ENCODE data around the gene SEMA3A. TPM values are rescaled to one million over a fixed set of nuclear protein-coding genes. Genes with fewer than 3 reads are reported as not detected.

Gene SEMA3A
- total RNA-seq, 3 donors from 2014 or later, result 2.9 to 23.2 (median 5.2) TPM

DNA sequence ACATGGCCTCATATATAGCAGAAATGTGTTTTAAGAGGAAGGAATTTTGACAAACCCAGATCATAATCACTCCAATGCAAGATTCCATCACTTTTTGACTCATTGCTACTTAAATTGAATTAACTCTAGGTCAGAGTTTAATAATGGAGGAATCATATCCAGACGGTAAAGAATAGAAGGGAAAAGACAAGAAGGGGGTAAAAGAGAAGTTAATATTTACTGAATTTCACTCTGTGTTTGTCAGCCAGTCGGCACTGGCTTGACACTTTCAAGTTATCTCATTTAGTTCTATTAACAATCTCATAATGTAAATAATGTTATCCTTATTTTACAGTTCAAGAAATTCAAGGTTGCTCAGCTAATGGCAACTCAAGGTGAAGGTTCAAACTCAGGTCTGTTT is 147.5 kb downstream of the SEMA3A start:
- Histone ChIP-seq H3K27ac (no peak overlapping the region), H3K9me3 (no peaks in the 10 kb centered on the region), H3K36me3 (no peaks in the 10 kb centered on the region), H3K27me3 (no peaks in the 10 kb centered on the region), H3K4me3 (no peak overlapping the region), H3K4me1 (no peaks in the 10 kb centered on the region)
- intact Hi-C loops (cut with DNase I; ENCODE audit: low total_unique reads), result no loop called here
- TF ChIP-seq, protein P1, sequence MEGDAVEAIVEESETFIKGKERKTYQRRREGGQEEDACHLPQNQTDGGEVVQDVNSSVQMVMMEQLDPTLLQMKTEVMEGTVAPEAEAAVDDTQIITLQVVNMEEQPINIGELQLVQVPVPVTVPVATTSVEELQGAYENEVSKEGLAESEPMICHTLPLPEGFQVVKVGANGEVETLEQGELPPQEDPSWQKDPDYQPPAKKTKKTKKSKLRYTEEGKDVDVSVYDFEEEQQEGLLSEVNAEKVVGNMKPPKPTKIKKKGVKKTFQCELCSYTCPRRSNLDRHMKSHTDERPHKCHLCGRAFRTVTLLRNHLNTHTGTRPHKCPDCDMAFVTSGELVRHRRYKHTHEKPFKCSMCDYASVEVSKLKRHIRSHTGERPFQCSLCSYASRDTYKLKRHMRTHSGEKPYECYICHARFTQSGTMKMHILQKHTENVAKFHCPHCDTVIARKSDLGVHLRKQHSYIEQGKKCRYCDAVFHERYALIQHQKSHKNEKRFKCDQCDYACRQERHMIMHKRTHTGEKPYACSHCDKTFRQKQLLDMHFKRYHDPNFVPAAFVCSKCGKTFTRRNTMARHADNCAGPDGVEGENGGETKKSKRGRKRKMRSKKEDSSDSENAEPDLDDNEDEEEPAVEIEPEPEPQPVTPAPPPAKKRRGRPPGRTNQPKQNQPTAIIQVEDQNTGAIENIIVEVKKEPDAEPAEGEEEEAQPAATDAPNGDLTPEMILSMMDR (IDR thresholded peaks at IDR 0.05), result no peak
- TF ChIP-seq POLR2A (IDR thresholded peaks at IDR 0.05) (no peak), POLR2AphosphoS5 (IDR thresholded peaks at IDR 0.05) (no peak)
- DNase-seq (ENCODE audit: low spot score in 2 of 2), result no peak

GRCh38 chr7:84044834-84045233 is 149.8 kb downstream of the SEMA3A start:
- H3K27ac ChIP-seq, result no peak overlapping the region
- no peaks in the 10 kb centered on the region for H3K36me3 ChIP-seq

DNA sequence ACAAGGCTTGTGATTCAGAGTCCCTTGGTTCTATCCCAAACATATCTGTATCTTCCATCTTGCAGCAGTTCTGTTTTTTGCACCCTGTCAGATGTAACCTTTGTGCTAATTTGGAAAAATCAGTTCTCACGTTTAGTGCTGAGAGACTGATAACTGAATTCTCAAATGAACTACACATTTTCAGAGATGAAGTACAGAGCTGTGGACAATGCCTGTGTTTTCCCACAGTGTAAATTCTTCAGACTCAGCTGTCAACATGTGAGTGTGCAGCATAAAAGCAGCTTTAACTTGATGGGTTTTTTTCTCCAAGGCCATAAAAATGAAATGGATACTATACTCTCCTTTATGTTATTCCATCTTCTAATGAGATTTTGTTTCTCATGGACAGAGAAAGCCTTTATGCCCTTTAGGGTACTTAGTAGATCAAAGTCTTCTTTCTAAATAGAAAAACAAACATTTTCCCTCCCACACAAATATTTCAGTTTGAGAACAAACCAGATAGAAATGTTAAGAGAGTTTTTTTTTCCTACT is 150.9 kb downstream of the SEMA3A start:
- no peaks in the 10 kb centered on the region for H3K27me3 ChIP-seq
- no peaks in the 10 kb centered on the region for H3K9me3 ChIP-seq
- intact Hi-C loops (cut with DNase I; ENCODE audit: low total_unique reads), result no loop called here
- DNase-seq (ENCODE audit: low spot score in 2 of 2), result no peak
- H3K27ac ChIP-seq, result no peak overlapping the region
- no peak overlapping the region for H3K4me3 ChIP-seq
- H3K4me1 ChIP-seq, result no peaks in the 10 kb centered on the region
- H3K36me3 ChIP-seq, result no peaks in the 10 kb centered on the region
- TF ChIP-seq POLR2AphosphoS5 (IDR thresholded peaks at IDR 0.05) (no peak), POLR2A (IDR thresholded peaks at IDR 0.05) (no peak)
- TF ChIP-seq, protein P1 (IDR thresholded peaks at IDR 0.05), result no peak

More at GRCh38 chr7:84044834-84045233, 149.8 kb downstream of the SEMA3A start:
- Histone ChIP-seq H3K4me1 (no peaks in the 10 kb centered on the region), H3K9me3 (no peaks in the 10 kb centered on the region), H3K27me3 (no peaks in the 10 kb centered on the region), H3K4me3 (no peak overlapping the region)
- intact Hi-C loops (cut with DNase I; ENCODE audit: low total_unique reads), result no loop called here
- no peak for DNase-seq (ENCODE audit: low spot score in 2 of 2)
- TF ChIP-seq, protein P1 (IDR thresholded peaks at IDR 0.05), result no peak
- no peak for TF ChIP-seq POLR2A (IDR thresholded peaks at IDR 0.05)

GRCh38 chr7:84042110-84042539 is 152.5 kb downstream of the SEMA3A start:
- H3K27me3 ChIP-seq, result no peaks in the 10 kb centered on the region
- intact Hi-C loops (cut with DNase I; ENCODE audit: low total_unique reads), result no loop called here
- TF ChIP-seq POLR2AphosphoS5 (IDR thresholded peaks at IDR 0.05) (no peak), POLR2A (IDR thresholded peaks at IDR 0.05) (no peak)
- TF ChIP-seq, protein P1 (IDR thresholded peaks at IDR 0.05), result no peak
- no peak for DNase-seq (ENCODE audit: low spot score in 2 of 2)
- peak overlapping the region in 1 of 2 donors; percentile 4 for H3K27ac ChIP-seq
- no peaks in the 10 kb centered on the region for H3K9me3 ChIP-seq
- no peaks in the 10 kb centered on the region for H3K4me1 ChIP-seq
- no peak overlapping the region for H3K4me3 ChIP-seq
- H3K36me3 ChIP-seq, result no peaks in the 10 kb centered on the region

GRCh38 chr7:84041649-84042048 is 152.9 kb downstream of the SEMA3A start:
- intact Hi-C loops (cut with DNase I; ENCODE audit: low total_unique reads), result no loop called here

More at GRCh38 chr7:84041649-84042048, 152.9 kb downstream of the SEMA3A start:
- Histone ChIP-seq H3K36me3 (no peaks in the 10 kb centered on the region), H3K27me3 (no peaks in the 10 kb centered on the region), H3K4me1 (no peaks in the 10 kb centered on the region), H3K4me3 (no peak overlapping the region), H3K27ac (no peak overlapping the region), H3K9me3 (no peaks in the 10 kb centered on the region)
- DNase-seq (ENCODE audit: low spot score in 2 of 2), result no peak
- no peak for TF ChIP-seq POLR2AphosphoS5 (IDR thresholded peaks at IDR 0.05)
- no peak for TF ChIP-seq POLR2A (IDR thresholded peaks at IDR 0.05)
- TF ChIP-seq, protein P1 (IDR thresholded peaks at IDR 0.05), result no peak

Data from breast epithelium (tissue), 4 donors.